ENCODE measurements around the gene DYNAP. TPM values are rescaled to one million over a fixed set of nuclear protein-coding genes. Genes with fewer than 3 reads are reported as not detected.

Gene DYNAP, protein sequence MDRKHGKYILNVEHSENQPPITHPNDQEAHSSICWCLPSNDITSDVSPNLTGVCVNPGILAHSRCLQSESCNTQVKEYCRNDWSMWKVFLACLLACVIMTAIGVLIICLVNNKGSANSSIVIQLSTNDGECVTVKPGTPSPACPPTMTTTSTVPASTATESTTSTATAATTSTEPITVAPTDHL
- total RNA-seq: not detected

GRCh38 chr18:54590945-54591344 lies at the start of gene DYNAP:
DYNAP (plus strand) TSS chr18:54591245; CDS start chr18:54591283, 38 bp downstream.
- DNase-seq: no peak

DNA sequence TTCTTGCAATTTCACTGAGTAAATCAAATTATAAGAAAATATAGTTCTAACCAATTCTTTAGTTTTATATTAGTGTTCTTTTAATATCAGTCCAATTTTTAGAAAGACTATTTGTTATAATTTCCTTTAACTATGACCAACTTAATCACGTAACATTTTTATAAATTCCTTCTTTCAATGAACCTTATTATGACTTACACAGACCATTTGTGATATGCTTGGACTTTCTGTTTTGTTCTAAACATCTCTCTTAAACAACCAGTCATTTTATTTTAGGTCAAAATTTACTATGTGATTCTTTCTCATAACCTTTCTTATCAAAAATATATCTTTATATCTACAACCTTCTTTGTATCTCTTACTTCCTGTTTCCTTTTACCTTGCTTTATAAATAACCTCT lies 39.5 kb upstream of the DYNAP start:
- no peak for DNase-seq

GRCh38 chr18:54555286-54555685 lies 35.8 kb upstream of the DYNAP start:
- no peak for DNase-seq

DNA sequence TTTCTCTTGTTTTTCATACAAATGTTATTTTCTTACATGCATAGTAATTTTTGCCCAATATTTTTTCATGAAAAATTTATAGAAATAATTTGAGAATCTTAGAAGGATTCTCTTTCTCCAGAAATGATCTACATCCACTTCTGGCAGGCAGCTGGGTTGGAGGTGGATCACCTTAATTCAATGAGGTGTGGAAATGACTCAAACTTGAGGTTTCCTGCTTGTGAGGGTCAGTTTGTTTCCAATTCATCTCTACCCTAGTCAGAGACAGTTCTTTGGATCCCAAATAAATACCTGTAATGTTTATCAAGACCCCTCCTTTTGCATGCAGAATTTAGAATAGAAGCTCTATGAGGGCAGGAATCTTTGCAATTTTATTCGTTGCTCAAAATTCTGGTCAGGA lies 35.0 kb upstream of the DYNAP start:
- no peak for DNase-seq

GRCh38 chr18:54557958-54558357 lies 33.1 kb upstream of the DYNAP start:
- DNase-seq: no peak

DNA sequence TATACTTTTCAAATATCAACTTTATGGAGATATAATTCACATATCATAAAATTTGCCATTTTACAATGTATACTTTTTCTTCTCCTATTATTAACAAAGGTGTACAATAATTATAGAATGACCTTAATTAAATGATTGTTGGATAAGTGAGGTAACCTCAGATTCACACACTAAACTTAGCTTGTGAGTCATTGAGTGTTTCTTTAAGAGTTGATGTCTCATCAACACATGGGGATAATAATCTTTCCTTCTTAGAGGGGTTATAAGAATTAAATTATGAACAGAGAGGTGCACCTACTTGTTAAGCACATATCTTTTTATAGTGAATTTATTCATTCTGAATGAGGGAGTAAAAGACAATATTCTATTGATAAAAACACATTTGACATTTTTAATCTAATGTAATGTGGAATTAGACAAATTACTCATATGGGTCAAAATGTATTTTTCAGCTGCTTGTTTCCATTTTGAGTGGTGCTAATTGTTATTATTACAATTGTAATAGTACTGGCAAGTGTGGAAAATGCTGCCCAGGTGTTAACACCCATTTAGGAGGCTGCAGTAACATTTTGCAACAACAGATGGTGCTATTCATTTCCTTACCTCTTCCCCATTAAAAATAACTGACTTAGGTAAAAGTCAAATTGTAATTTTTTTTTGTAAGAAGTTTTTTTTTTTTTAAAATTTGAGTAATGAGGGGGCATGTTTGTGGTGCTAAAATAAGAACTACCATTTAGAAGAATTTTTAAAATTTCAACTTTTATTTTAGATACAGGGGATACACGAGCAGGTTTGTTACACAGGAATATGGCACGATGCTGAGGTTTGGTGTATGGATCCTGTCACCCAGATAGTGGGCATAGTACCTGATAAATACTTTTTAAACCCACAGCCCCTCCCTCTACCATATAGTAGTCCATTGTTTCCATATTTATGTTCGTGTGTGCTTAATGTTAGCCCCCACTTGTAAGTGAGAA lies 32.1 kb upstream of the DYNAP start:
- DNase-seq: no peak

DNA sequence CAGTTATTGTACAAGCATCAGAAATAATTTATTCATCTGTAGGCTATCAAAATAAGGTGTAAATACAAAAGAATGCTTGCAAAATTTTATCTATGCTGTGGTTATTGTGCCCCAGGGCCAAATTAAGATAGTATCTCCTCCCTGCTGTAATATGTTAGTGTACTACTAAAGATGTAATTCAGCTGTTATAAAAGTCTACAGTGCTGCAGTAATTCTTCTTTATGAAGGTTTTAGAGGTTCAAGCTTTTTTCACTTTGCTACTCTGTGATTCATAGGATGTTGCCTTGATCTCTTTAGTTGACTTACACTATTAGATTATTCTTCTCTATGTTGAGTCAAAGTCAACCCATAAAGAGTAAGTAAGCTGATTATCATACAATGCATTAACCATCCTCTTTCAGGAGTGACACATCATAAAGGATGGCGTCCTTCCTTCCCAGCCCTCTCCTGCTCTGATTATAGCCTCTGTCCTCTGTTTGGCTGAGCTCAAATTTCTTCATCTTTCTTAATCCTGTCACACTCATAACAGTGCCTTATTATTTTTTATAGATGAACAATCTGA lies 29.3 kb upstream of the DYNAP start:
- DNase-seq: no peak

DNA sequence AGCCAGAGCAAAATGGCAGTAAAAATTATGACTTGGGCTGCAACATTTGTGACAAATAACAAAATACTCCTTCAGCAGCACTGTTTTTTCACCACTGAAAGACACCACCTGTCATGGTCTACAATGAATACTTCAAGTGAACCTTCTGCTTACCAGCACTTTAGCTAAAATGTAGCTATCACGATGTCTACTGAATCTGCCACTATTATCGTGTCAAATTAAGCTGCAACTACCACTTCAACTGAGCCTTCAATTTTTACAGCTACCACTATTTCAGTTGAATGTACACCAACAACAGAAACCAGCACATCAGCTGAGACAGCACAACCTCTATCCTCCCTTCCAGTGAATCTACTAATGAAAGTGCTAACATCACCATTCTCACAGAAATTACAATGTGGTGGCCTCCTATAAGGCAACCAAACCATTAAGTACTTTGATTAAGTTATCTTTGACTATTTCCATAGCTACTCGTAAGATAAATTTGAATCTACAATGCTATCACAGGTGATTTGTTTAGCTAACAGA lies 10.8 kb upstream of the DYNAP start:
- no peak for DNase-seq

DNA sequence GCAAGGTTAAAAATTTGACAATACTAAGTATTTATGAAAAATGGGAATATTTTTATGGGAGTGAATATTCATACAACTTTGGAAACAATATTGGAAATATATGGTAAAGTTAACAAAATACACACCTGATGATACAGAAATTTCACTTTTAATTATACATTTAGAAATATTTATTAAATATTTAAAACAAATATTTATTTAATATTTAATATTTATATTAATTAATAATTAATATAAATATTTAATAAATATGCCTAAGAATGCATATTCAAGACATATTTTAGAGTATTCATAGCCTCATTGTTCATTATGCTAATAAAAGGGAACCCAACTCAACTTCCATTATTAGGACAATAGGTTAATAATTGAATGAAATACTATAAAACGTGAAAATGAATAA lies 7.0 kb upstream of the DYNAP start:
- no peak for DNase-seq

DNA sequence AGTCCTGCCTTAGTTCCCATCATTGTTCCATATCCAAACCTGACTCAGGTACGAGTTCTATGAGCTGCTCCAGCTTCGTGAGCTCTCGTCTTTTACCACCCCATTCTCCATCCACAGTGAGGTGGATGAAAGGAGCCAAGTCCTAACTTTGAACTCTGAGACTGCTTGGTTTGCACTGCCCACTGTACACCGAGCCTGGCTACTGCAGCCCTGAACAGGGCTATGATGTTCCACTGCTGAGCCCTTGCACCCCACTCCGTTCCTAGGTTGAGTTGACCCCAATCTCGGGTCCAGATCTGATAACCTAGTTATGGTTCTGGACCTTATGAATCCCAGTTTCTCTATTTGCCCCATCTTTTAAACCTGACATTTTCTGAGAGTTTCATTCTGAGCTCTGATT lies 5.3 kb upstream of the DYNAP start:
- DNase-seq: no peak

DNA sequence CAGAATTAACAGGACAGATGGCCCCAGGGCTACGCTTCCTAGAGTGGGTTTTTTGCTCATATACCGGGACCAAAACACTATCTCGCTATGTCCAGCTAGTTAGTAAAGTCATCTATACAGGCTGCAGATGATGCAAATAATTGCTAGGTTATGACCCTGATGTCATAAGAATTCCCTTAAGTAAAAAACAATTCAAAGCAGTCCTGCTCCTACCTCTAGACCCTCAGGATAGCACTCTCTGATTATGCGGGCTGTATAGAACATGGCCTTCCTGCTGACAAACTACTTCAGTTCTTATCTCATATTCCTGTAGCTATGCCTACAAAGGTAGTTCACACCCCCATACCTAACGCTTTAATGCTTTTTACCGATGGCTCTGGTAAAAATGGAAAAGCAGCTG lies 13.2 kb downstream of the DYNAP start:
- DNase-seq: no peak

- DNase-seq: no peak
Measured at GRCh38 chr18:54606835-54607212, 15.8 kb downstream of the DYNAP start.

DNA sequence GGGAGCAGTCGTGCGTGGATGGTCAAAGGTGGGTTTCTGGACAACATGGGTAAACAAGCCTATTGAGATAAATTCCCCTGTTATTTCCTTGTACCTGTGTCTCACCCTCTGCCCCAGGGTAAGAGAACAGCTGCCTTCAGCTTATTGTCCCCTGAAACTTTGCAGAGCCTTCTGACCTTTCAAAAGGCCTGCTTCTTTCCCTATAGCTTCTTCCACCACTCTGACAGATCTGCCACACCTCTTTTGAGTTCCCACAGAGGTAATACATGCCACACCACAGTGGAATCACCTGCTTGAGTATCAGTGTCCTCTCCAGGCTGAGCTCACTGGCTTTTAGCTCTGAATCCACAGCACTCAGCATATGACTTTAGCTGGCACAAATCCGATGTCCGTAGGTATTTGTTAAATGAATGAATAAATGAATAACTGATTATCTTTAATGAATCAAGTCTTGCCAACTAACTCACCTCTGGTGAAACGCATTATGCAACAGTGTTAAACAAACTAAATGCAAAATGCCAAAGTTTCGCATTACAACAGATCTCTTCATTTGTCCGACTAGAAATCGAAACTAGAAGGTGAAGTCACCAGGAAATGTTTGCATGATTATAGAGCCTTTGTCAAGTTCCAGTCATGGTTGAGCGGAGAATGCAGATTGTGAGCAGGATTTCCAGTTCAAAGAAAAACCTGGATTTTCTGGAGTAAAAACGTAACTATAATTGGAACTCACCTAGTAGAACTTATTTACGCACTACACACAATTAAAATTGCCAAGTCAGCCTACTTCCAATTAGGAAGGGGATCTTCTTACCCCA lies 16.4 kb downstream of the DYNAP start:
- DNase-seq: no peak

- DNase-seq: no peak
Measured at GRCh38 chr18:54608028-54608642, 17.1 kb downstream of the DYNAP start.

GRCh38 chr18:54611816-54612215 lies 20.8 kb downstream of the DYNAP start:
- no peak for DNase-seq

GRCh38 chr18:54612237-54612636 lies 21.2 kb downstream of the DYNAP start:
- DNase-seq: no peak

- no peak for DNase-seq
Measured at GRCh38 chr18:54613174-54613573, 22.1 kb downstream of the DYNAP start.

DNA sequence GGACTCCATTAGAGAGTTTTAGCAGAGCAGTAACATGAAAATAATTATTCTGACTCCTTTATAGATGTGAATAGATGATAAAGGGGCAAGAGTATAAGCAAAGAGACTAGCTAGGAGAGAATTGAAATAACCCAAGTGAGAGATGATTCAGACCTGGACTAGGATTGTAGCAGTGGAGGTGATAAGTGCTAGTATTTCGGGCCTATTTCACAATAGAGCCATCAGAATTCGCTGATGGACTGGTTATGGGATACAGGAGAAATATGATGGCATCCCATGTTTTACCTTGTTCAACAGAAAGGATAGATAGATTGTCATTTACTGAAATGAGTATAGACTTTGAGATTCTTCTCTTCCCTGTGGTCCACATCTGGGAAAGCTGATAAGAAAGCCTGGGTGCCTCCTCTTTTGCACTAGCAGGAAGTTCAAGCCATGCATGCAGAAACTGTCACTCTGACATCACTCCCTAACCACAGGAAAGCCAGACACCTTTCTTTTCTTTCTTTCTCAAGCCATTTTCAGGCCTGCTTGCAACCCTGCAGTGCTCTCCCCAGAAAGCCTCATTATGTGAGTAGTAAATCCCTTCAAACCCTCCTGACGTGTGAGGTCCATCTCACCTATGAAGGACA lies 25.3 kb downstream of the DYNAP start:
- DNase-seq: no peak

DNA sequence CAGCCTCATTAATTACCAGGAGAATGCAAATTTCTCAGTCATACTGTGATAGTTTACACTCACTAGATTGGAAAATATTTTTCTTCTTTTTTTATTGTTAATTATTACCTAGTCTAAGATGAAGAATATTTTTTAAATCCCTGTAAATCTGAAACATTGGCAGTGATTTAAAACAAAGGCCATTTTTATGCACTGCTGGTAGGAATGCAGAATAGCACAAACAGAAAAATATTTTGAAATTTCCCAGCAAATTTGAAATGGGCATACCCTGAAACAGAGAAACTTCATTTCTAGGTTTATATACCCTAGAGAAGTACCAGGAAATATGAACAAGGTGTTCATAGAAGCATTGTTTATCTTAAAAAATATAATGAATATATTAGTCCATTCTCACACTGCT lies 31.0 kb downstream of the DYNAP start:
- DNase-seq: no peak

DNA sequence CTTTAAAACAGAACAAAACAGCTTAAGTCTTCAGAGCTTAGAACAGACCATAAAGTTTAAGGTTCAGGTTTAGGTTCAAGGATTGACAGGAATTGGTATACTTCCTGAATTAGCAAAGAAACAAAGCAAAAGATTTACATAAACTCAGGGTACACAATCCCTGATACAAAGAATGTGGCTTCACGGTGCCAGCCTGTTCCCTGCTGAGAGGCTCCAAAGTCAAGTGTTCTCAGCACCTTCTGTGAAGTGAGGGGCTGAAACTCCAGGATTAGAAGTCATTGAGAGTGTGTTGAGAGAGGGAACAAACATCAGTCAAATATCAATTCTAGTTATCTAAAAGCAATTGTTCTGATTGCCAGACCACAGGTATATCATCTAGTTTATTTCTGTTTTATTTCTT lies 35.7 kb downstream of the DYNAP start:
- DNase-seq: no peak

GRCh38 chr18:54630963-54631362 lies 39.9 kb downstream of the DYNAP start:
- no peak for DNase-seq
